NCI-H82 treated with DMSO at 0.1 percent for 48 hours (cell line): ENCODE measurements around the gene ISOC1.

Experiments
- DNase-seq: peaks from one replicate; lab custom pipeline; 2025; ENCODE audit not compliant: unreplicated experiment; lab: John Stamatoyannopoulos, UW

Gene ISOC1

DNA sequence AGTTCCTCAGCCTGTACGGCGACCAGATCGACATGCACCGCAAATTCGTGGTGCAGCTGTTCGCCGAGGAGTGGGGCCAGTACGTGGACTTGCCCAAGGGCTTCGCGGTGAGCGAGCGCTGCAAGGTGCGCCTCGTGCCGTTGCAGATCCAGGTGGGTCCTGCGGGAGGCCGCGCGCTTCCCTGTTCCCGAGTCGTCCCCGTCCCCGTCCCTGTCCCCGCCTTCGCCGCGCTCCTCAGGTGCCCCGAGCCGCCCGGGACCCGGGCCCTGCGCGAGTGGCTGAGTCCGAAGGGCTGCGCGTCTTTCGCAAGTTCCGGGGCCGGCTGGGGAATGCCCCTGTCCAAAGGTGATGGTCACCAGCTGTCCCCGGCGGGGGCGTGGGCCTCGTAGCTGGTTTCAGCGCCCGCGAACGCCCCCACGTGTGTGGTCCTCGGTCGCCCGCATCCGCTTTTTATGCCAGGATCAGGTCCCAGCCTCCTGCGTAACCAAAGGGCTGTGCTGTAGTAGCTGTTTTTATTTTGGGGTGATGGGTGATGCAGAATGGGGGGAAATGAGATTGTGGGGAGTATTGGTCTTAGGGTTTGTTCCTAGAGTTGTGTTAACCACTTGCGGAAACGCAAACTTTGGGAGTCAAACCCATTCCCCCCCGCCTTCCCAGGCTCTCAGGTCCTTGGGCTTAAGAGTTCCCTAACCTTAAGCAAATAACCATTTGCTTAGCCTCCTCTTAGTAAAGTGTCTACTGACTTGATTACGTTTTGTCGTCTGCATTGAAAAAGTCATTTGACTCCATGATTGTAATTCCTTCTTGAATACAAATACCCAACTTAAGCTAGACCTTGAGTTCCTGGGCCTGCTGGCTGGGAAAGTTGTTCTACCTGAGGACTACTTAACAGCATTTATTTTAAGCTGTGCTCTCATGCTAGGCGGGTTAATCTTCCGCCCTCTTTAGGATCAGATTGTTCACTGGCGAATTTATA is 663 bp downstream of the ISOC1 start:
- DNase-seq, result no peak

DNA sequence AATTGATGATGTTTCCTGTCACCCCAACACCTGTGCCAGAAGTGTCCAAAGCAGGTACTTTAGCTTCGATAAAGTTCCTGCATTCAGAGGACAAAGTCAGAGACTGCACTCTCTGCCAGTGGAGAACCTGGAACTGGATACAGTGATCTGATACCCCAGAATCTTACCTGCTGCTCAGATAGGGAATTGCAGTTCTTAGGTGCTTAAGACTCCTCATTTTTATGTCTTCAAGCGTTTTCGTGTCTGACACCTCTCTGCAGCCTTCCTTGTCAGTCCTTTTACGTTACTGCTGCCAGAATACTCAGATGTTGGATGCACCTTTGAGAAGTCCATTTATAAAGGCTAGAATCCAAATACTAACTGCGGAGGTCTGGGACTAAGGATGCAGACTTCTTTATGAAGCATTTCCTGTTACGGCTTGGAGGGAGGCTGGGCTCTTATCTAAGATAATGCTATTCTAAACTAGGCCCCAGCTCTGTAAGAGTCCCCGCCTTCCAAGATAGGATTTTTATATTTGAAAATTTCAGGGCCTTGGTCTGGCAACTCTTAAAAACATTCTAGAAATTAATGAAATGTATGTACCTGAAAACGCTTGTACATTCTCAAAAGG is 1.9 kb downstream of the ISOC1 start:
- no peak for DNase-seq

DNA sequence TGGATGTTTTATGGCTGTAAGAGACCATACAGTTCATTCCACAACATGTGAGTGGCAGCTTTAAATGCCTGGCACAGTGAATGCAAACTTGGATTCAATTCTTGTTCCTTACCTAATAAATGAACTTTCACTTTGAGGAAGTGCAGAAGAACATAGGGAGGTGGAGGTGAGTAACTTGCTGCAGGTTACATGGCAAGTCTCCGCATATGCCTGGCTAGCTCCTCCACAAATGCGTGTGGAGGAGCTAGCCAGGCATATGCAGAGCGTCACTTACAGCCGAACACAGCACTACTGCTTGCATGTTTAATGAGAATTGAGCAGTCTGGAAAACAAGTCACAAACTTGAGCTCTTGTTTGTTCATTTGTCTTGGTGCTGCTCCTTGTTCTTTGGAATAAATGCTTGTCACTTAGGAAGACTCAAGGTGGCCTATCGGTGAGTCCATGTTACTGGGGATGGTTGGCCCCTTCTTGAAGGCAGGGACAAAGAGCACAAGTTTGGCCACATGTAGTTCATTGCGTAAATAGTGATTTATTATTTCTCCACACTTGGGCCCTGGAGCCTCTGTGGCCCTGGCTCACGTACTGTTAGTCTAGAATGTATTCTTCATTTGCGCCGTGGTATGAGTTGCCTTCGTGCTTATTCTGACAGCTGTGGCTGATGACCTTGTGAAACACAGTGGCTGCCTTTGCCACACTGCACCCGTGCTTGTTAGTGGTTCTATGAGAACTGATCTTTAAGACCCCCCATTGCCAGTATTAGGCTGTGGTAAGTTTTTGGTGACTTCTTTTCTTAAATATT is 3.1 kb downstream of the ISOC1 start:
- no peak for DNase-seq

DNA sequence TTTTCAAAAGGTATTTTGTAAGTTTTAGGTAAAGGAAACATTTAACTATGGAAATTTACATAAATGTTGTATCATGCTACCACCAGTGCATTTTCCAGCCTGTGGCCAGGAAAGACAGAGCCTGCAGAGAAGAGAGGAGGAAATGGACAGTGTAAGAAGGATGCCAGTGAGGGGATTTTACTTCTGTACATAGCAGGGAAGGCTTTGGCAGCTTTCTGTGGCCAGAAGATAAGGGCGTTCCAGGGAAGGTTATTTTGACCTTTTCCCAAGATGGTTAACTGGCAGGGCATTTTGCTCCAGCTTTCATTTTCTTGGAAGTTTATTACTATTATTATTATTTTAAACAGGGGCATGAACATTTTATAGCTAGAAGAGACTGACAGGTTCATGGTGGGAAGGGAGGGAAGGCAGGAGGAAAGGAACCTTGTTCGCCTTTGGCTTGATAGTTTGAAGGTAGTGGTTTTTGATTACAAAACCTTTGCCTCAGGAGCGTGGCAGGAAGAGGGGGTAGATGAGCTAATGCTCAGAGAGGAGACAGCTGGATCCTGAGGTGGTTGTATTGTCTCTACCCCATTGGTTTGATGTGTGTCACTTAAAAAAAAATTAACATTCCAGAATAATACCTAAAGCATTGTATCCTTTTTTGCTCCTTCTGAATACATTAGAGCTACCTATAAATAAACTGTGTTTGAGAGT is 4.1 kb downstream of the ISOC1 start:
- DNase-seq, result no peak

DNA sequence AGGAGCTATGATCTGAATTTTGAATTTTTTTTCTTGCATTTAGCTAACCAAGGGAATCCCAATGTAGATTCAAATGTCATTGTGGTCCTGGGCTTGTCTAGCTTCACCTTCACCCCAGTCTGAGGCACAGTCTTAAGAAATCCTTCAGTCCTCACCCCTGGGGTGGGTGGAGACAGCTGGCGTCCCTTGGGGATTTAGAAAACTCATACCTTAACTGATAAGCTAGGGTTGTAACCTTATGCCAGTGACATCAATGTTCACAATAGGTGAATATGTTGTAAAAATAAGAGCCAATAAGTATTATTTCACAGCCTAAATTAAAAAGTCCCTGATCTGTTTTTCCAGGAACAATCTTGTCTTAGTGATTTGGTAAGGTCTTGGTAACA is 4.6 kb downstream of the ISOC1 start:
- no peak for DNase-seq

DNA sequence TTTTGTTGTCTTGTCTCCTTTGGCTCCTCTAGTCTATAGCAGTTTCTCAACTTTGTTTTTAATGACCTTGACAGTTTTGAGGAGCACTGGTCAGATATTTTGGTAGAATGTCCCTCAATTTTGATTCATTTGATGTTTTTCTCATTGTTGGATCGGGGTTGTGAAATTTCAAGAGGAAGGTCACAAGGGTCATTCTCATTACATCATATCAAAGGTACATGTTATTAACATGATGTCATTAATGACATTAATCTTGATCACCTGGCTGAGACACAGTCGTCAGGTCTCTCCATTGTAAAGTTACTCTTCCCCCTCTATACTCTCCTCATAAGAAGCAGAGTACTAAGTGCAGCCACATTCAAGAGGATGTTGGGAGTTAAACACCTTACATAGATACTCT is 7.2 kb downstream of the ISOC1 start:
- DNase-seq, result no peak

DNA sequence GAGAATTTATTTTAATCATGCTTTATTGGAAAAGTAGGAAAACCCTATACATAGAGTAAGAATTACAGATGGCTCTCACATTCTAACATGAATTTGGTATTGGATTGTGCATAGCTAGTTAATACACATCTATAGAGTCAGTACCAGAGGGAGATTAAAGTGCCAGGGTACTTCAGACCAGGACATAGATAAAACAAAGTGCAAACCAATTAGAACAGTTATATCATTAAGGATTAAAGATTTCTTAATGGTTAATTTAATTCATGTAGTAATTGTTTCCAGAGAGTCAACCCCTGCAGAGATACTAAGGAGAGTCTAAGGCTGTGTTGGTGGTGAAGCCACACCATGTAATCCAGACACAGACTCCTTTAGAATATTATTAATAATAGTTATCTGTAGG is 8.8 kb downstream of the ISOC1 start:
- DNase-seq, result no peak

DNA sequence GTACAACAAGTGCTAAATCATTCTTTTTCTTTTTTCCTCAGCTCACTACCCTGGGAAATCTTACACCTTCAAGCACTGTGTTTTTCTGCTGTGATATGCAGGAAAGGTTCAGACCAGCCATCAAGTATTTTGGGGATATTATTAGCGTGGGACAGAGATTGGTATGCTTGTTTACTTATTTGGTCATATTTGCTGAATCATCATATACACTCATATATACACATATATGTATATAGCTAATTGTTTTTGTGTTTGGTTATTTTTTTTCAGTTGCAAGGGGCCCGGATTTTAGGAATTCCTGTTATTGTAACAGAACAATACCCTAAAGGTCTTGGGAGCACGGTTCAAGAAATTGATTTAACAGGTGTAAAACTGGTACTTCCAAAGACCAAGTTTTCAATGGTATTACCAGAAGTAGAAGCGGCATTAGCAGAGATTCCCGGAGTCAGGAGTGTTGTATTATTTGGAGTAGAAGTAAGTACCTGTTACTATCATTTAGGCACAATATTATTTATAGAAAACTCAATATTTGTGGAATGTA is 10.4 kb downstream of the ISOC1 start:
- no peak for DNase-seq

DNA sequence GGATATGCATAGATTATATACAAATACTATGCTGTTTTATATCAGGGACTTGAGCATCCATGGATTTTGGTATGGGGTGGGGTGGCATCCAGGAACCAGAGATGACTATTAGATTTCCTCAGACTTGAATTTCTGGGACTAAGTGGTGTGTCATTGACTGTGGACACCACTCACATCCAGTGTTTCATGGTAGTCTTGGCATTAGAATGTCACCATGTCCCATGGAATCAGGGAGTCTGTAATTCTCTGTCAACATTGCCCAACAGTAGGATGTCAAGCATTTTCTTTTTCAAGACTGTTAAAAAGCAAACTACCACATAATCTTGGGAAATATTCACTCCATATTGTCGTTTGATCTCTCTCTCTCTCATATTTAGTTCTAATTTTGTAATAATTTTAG is 13.1 kb downstream of the ISOC1 start:
- DNase-seq, result no peak

DNA sequence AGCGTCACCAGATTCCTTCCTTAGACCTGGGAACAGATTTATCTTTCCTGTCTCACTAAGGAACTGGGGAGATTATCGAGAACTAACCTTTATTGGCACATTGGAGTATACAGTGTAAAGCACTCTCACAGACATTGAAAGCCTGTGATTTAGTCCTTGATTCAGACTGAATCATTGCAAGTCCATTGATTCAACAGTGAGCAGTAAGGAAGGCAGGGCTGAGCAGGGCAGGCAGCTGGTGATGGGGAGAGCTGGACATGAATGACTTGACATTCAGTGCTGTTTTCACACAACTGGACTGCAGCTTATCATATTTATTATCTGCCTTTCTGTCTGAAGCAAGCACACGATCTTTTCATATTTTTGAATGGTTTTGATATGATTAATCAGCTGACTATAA is 16.2 kb downstream of the ISOC1 start:
- DNase-seq, result no peak

DNA sequence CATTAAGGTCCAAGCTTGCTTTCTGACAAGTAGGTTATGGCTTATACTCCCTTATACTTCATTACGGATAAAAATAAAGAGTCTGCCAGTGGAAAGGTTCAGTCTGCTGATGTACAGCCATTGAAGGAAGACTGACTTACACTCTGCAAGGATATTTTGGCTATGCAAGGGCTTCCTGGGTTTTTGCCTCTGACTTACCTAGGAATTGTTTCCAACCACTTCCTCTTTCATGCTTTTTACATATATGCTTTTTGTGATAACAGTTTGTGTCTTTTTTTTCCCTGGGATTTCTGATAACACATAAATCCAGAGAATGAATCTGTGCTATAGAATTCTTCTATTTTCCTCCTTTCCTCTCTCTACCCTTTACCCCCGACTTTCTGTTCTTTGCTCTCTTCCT is 16.8 kb downstream of the ISOC1 start:
- DNase-seq, result no peak

DNA sequence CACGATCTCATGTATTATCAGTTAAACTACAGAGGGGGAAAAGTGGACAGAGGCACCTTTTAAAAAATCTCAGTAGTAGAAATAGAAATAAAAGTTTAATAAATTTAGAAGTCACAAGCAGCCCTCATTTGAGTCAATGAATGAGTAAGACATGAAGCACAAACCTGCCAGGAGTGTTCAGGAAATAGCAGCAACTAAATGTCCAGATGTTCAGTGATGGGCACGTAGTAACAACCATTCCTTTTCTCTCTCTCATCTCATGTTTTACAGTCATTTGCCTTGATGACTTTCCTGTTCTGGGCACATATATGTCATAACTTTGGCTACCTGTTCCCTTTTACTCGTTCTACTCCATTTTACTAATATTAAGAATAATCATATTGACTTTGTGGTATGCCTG is 17.7 kb downstream of the ISOC1 start:
- DNase-seq, result no peak

DNA sequence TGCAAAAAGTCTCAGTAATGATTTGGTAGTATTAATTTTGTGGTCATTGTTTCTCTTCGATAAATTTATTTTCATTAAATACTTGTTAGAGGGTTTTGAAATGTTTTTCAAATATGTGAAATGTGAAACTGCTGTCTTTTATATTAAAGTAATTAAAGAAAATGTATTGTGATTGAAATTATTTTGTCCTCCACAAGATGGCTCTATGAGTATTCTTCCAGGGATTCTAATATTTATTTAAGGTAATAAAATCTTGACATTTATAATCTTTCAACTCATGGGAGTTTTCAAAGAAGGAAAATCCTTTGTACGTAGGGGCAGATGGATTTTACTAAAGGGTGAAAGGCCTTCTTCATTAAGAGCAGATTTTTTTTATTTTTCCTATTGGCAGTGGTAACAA is 19.3 kb downstream of the ISOC1 start:
- DNase-seq, result no peak

DNA sequence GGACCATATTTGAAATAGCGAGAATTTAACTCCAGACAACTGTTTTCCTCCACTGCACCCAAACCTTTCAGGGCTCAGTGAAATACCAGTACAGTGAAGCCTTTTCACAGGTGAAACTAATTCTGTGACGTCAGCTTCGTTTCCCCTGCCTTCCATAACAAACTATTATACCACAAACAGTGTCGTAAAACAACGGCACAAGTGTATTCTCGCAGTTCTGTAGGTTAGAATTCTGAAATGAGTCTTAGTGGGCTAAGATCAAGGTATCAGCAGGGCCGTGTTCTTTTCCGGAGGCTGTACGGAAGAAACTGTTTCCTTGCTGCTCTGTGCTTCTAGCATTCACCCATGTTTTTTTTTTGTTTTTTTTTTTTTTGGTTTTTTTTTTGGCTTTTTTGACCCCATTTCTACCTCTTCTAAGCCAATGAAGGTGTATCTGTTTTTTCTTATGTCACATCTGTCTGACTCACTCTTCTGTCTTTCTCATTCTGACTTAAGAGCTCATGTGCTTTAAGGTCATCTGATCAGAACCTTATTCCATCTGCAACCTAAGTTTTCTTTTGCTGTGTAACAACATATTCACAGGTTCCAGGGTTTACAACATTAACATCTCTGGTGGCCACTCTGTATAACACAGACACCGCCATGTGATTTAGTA is 20.1 kb downstream of the ISOC1 start:
- no peak for DNase-seq

DNA sequence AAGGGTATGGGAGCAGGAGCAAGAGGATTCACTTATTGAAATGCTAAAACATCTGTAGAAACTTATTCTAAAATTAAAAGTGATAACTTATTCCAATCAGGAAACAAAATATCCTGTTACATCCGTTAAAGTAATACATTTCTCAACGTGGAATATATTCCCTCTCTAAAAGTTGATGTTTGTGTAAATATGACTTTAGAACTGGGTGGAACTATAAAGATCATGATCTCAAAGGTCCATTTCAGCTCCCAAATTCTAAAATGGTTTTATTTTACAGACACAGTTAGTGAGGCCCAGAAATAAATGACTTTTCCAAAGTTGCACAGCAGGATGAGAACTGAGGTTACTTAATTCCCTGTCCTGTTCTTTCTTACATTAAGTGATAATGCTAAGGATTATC is 21.1 kb downstream of the ISOC1 start:
- no peak for DNase-seq

DNA sequence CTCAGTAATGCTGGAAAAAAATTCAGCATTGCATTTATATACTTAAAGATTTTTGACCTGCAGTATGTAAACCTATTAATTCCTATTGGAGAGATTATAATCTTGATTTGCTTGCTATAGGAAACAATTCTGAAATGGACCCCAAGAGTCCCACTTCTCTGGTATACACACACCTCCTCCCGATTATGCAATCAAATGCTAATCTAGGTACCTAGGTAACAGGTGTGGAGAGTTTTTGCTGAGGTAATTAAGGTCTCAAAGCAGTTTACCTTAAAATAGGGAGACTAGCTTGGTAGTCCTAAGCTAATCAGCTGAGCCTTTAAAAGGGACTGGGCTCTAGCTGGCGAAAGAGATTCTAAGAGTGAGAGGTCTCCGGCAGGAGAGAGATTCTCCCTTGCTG is 22.2 kb downstream of the ISOC1 start:
- no peak for DNase-seq

DNA sequence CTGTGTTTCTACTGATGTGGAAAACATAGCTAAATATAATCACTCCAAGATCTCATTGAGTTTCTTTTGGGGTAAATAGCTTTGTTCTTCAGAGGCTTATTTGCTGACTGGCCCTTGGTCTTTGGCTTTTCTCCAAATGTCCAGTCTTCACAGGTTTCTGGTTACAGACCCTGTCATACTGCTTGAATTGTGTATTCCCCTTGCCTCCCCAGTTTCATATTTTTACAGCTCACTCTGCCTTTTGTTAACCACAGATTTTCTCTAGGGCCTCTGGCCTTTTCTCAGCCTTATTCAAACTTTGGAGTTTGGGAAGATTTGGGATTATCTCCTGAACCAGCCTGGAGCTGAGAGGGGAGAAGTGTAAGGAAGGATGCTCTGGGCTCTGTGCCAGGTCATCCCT is 23.9 kb downstream of the ISOC1 start:
- no peak for DNase-seq

DNA sequence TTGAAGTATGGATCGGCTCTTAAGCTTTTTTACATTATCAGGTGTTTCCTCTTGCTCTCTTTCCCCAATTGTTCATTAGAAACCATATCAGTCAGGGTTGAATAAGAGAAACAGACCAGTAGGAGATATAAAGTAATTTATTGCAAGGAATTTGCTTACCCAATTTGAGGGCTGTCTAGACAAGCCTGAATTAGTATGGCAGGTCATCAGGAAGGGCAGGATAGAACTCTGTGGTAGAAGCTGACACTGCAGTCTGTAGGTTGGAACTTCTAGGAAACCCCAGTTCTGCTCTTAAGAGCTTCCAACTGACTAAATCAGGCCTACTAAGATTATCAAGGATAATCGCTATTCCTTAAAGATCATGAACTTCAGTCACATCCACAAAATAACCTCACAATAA is 24.3 kb downstream of the ISOC1 start:
- DNase-seq, result no peak

DNA sequence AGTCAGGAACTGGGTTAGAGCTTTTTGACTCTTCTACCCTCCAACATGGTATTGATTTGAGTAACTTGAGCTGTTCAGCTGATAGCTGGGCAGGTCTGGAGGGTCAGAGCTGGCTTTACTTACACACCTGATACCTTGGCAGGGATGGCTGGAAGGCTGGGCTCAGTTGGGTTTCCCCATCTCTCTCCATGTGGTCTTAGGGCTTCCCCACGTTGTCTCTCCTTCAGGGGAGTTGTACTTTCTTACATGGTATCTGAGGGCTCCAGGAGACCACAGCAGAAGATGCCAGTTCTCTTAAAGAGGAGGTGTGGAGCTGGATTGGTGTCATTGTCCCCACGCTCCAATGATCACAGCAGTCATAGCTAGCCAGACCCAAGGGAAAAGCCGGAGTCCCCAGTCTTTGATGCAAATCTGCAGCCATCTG is 25.6 kb downstream of the ISOC1 start:
- DNase-seq, result no peak

DNA sequence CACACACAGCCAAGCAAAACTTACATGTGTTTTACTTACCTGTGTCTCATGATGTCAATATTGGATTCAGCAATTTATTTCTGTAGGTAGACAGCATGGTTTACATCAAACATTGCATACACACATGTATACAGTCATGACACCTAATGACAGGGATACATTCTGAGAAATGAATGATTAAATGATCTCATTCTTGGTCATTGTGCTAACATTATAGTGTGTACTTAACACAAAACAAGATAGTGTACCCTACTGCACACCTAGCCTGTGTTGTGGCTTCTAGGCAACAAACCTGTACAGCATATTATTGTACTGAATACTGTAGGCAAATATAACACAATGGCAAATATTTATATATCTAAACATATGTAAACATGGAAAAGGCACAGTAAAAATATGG is 28.0 kb downstream of the ISOC1 start:
- no peak for DNase-seq
